GM19351 (cell line): Measurements from ENCODE around the gene CFAP210.

Source experiments
- ATAC-seq: cut with Tn5 transposase; IDR thresholded peaks from one replicate; pipeline ENCODE4 v1.9.1; 2021; ENCODE audit warnings: mild to moderate bottlenecking, moderate library complexity; ENCODE audit not compliant: unreplicated experiment

The CFAP210 gene, protein sequence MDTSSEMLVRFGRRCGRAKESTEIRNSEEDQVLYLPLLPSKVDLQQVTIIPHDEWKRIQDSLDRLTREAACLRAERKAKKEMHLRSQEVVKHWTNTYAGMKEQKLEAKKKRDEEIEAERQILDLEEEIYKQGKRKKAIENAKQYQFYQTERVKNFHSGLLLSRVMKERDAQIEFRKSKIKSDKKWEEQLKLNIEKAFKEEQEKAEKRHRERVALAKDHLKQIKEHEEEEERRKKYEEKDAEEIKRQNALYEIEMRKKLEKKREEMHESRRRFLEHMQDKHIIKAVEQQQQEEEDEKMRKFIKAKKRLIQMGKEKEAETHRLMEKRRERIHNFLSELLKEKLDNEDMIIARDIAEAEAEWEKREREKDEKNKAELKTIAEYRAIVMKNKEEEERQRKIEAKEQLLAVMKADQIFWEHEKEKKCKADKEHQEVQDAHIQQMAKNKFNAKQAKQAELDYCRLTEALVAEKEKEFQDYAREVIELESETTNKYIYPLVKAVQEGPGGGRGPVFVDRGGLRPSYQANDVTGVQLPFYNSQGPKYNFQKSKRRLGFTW

GRCh38 chr2:169694113-169694893 is at the start of gene CFAP210, which contains the start of gene PHOSPHO2:
Gene CFAP210 (minus strand): TSS chr2:169694405. CDS start chr2:169694327, 78 bp downstream.
Gene PHOSPHO2 (plus strand): TSS chr2:169694469. CDS start chr2:169700972, 6,503 bp downstream.
- peak; percentile 98 for ATAC-seq

DNA sequence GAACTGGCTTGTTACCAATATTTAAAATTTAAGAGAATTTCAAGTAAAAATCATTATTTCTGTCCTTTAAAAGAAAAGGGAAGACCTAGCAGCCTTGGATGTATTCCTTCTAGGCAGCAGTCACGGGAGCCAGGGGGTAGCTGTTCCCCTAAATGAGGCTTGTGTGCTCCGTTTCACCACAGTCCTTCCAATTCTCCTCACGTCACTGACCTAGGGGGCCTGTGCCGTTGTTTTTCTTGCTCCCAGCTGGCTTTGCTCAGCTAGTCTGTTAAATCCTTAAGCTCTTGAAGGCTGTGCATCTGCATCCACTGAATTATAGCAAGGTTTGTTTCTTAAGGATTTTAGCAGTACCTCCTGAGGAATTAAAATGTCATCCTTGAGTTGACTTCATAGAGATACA is 49.3 kb upstream of the CFAP210 start:
- ATAC-seq: no peak

- ATAC-seq: no peak
These were observed 45.1 kb upstream of the CFAP210 start for GRCh38 chr2:169739351-169739750.

- ATAC-seq: no peak
These were observed 44.5 kb upstream of the CFAP210 start for GRCh38 chr2:169738566-169739229.

- no peak for ATAC-seq
These were observed 42.7 kb upstream of the CFAP210 start for GRCh38 chr2:169736902-169737301.

DNA sequence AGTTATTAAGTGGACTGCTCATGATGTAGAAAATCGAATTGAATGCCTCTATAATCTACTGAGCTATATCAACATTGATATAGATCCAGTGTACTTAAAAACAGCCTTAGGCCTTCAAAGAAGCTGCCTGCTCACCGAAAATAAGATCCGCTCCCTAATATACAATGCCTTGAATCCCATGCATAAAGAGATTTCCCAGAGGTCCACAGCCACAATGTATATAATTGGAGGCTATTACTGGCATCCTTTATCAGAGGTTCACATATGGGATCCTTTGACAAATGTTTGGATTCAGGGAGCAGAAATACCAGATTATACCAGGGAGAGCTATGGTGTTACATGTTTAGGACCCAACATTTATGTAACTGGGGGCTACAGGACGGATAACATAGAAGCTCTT is 41.4 kb upstream of the CFAP210 start:
- ATAC-seq: no peak

DNA sequence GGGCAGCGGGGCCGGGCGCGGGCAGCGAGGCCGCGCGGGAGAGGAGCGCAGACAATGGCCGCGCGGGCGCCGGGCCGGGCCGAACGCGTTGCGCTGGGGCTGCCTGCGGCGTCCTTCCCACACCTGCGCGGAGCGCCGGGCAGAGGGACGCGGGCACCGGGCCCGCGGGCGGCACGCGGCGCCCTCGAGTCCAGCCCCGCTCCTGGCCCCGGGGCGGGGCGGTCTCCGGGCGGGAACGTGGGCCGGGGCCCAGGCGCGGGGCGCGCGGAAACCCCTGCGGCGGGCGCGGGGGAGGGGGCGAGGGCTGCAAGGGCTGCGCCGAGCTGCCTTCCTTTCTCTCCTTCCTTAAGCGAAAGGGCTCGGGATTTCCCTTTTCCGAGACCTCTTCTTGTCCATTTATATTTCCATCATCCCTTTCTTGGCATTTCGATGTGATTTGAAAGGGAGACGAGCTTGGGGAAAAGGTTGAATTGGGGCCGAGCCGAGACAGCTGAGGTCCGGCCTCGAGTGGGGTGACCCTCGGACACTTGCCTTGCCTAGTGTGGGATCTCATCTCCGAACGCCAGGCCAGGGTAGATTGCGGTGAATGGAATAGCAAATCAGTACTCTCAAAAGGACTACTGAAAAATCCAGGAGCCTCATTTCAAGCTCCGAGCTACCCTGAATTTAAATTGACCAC is 40.1 kb upstream of the CFAP210 start:
- peak; percentile 41 for ATAC-seq

- ATAC-seq: no peak
These were observed 38.6 kb upstream of the CFAP210 start for GRCh38 chr2:169732583-169733358.

DNA sequence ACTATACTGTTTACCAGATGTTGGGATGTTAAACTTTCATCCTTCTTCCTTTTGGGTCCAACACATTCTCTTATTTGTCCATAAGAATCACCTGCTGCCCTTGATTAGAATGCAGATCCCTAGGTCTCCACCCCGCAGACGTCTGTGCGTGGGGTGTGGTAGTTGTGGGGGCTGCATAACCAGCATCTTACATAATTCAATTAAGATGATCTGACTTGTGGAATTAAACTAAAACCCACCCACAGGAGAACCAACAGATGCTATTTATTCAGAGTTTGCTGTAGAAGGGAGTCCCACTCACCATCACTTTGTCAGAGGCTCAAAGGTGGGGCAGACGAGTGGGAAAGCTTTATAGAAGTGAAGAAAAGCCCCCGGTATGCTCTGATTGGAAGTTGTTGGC is 37.9 kb upstream of the CFAP210 start:
- ATAC-seq: no peak

- ATAC-seq: no peak
These were observed 35.0 kb upstream of the CFAP210 start for GRCh38 chr2:169729274-169729605.

GRCh38 chr2:169727065-169727464 is 32.9 kb upstream of the CFAP210 start:
- ATAC-seq: no peak

- no peak for ATAC-seq
These were observed 26.8 kb upstream of the CFAP210 start for GRCh38 chr2:169721016-169721415.

DNA sequence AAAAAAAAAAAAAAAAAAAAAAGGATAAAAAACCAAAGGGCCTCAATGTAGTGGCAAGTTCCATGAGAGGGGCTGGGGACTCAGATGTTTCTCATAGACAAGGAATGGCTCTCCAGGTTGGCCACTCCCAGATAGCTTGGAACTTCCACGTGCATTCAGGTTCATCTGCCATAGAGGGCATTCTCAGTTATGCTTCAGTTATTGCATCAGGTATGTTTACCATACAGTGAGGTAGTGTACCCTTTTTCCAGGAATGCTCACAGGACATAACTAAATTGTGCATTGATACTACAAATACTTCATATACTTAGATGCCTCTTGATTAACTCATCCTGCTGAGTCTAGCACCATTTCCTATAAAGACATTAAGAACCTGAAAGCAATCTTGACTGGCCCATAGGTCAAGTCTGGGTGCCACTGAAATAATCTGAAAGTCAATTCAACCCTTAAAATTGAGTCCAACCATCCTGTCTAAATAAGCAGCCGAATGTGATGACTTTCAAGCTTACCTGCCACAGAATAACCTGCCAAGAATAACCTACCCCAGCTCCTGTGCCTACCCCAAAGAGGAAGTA is 24.8 kb upstream of the CFAP210 start:
- no peak for ATAC-seq

GRCh38 chr2:169717691-169718063 is 23.5 kb upstream of the CFAP210 start:
- no peak for ATAC-seq

DNA sequence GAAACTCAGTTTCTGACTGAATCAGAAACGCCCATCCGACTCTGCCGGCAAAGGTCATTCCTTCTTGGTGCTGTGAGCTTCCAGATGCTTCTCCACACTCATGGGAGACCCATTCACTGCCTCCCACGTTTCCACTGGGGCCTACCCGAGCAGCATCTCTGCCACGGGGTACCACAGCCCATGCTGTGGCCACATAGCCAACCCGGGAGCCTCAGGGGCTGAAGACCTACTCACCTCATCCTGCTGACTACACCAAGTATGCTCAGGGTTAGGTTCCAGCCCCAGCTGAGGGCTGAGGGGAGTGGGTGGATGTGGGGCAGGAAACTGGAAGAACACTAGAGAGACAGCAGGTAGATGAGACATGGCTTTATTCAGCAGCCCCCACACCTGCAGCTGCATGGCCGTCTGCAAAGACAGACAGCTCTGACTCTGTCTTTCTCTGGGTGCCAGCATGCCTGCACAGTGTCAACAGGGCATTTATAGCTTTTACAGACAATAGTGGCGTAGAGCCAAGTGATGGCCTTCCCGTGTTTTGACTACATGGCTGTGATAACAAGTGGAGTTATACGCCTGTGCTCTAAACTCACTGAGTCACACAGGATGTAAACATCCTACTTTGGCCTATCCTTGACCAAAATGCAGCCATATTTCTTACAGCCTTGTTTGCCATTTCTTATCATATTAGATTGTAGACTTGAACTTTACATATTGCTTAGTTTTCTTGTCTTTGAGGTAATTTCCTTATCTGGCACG is 22.9 kb upstream of the CFAP210 start:
- ATAC-seq: no peak

GRCh38 chr2:169716238-169716886 is 22.2 kb upstream of the CFAP210 start:
- no peak for ATAC-seq

DNA sequence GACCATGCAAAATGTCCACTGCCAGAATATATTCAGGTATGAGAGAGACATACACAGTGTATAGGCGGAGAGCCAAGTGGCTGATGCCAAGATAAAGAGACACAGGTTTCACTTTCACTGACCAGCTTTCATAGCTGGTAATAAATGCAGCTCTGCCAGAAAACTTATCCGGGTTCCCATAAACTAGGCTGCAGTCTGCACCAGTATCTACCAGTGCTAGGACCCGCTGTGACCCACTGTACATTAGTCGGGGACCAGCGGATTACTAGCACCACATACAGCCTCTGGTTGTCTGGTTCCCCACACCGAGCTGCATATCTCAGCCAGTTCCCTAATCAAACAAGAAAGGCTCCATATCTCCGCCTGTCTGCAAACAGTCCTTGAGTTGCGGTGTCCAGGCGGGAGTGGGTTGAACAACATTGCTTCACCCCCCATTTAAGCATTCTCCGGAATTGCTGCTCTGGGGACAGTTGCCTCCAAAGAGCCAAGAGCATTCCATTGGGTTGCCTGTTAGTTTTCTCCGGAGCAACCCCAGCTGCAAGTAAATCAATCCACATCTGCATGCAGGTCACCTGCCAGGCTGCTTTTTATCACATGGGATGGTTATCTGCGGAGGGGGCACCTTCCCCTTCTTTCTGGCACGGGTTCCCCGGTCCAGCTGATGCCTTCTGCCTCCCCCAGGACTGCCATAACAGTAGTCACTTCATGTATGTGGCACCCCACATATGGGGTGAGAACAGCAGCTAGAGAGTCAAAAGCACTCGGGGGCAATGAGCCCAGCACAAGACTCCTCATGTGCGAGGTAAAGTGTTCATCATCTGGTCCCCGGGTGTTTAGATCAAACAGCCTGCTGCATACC is 21.4 kb upstream of the CFAP210 start:
- ATAC-seq: no peak

DNA sequence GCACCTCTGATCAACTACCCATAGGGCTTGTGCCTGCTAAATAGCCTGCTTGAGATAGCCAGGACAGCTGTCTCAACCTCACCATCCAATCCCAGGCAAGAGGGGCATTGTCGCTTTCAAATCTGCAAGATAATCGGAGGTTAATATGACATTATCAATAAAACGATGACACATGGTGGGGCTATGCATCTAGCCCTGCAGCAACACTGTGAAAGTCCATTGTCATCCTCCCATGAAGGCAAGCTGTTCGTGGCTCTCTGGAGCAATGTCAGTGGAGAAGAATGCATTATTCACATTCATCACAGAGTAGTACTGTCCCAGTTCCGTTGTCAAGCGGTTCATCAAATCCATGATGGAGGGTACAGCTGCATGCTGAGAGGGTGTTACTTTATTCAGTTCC is 20.5 kb upstream of the CFAP210 start:
- no peak for ATAC-seq
